ENCODE measurements around the gene CHEK2.
"Not testable (repeated sequence)": the region's sequence is repeated elsewhere in the genome, so short reads cannot be mapped to it uniquely, and the experiment has no call there.

CHEK2 gene

GRCh38 chr22:28741785-28742561, at the start of gene CHEK2, which contains the start of gene HSCB:
Gene CHEK2, minus strand, starts transcription at chr22:28741820. Its CDS starts 7,099 bp downstream, at chr22:28734721.
Gene HSCB, plus strand, starts transcription at chr22:28742039. Its CDS starts 57 bp downstream, at chr22:28742096.
- DNase-seq = peak; percentile 95

- no peak for DNase-seq
Measured at GRCh38 chr22:28791124-28791523, 49.5 kb upstream of the CHEK2 start.

- DNase-seq = no peak
Measured at GRCh38 chr22:28788601-28789000, 47.0 kb upstream of the CHEK2 start.

- DNase-seq = no peak
Measured at GRCh38 chr22:28783786-28784671, 42.4 kb upstream of the CHEK2 start.

- DNase-seq = no peak
Measured at GRCh38 chr22:28780296-28780695, 38.7 kb upstream of the CHEK2 start.

GRCh38 chr22:28779833-28780232, 38.2 kb upstream of the CHEK2 start:
- no peak for DNase-seq

- no peak for DNase-seq
Measured at GRCh38 chr22:28774378-28774777, 32.8 kb upstream of the CHEK2 start.

- no peak for DNase-seq
Measured at GRCh38 chr22:28773461-28773867, 31.8 kb upstream of the CHEK2 start.

- DNase-seq = peak; percentile 95
Measured at GRCh38 chr22:28772633-28773460, 31.2 kb upstream of the CHEK2 start, which contains the start of gene CCDC117. Gene CCDC117, plus strand, starts transcription at chr22:28772695. Its CDS starts 155 bp downstream, at chr22:28772850.

- no peak for DNase-seq
Measured at GRCh38 chr22:28771195-28771791, 29.7 kb upstream of the CHEK2 start.

GRCh38 chr22:28769394-28770085, 27.9 kb upstream of the CHEK2 start:
- no peak for DNase-seq

- DNase-seq = no peak
Measured at GRCh38 chr22:28768701-28769393, 27.2 kb upstream of the CHEK2 start.

- no peak for DNase-seq
Measured at GRCh38 chr22:28766628-28767027, 25.0 kb upstream of the CHEK2 start.

GRCh38 chr22:28762000-28762399, 20.4 kb upstream of the CHEK2 start:
- DNase-seq = not testable (repeated sequence)

- no peak for DNase-seq
Measured at GRCh38 chr22:28761449-28761755, 19.8 kb upstream of the CHEK2 start.

- DNase-seq = no peak
Measured at GRCh38 chr22:28759861-28760560, 18.4 kb upstream of the CHEK2 start.

GRCh38 chr22:28754512-28754911, 12.9 kb upstream of the CHEK2 start:
- not testable (repeated sequence) for DNase-seq

- no peak for DNase-seq
Measured at GRCh38 chr22:28750471-28750881, 8.9 kb upstream of the CHEK2 start.

GRCh38 chr22:28743852-28744251, 2.2 kb upstream of the CHEK2 start:
- DNase-seq = no peak

GRCh38 chr22:28742562-28742962, 942 bp upstream of the CHEK2 start:
- no peak for DNase-seq
